Measurements from ENCODE around the gene STK10.

DNA sequence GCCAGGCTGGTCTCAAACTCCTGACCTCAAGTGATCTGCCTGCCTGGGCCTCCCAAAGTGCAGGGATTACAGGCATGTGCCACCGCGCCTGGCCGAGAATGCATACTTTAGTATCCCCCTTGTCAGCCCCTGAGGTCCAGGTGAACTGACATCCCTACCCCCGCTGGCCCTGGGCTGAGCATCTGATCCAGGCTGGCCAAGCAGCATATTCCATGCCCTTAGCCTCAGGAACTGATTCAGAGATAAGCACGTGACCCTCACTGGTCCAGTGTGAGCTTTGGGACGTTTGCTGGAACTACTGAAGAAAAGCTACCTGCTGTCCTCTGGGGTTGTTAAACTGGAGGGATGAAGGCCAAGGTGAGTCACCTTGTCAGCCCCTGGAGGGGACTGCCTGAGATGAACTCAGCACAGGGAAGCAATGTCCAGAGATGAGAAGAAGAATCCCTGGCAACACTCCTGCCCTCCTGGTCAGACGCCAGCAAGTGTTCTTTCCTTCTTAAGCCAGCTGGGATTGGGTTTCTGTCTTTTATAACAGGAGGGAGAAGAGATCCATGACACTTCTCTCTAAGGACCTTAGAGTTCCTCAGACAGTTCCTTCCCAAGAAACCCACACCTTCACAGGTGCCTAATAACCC is 122.5 kb downstream of the STK10 start:
- TF ChIP-seq, protein P1, sequence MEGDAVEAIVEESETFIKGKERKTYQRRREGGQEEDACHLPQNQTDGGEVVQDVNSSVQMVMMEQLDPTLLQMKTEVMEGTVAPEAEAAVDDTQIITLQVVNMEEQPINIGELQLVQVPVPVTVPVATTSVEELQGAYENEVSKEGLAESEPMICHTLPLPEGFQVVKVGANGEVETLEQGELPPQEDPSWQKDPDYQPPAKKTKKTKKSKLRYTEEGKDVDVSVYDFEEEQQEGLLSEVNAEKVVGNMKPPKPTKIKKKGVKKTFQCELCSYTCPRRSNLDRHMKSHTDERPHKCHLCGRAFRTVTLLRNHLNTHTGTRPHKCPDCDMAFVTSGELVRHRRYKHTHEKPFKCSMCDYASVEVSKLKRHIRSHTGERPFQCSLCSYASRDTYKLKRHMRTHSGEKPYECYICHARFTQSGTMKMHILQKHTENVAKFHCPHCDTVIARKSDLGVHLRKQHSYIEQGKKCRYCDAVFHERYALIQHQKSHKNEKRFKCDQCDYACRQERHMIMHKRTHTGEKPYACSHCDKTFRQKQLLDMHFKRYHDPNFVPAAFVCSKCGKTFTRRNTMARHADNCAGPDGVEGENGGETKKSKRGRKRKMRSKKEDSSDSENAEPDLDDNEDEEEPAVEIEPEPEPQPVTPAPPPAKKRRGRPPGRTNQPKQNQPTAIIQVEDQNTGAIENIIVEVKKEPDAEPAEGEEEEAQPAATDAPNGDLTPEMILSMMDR (optimal IDR thresholded peaks at IDR 0.05 in 1 of 3, IDR thresholded peaks at IDR 0.05 in 1 of 3, conservative IDR thresholded peaks at IDR 0.05 in 1 of 3; ENCODE audit: extremely low read depth in 1 of 3, insufficient read depth in 2 of 3, low read length in 3 of 3): no peak
- TF ChIP-seq EZH2 (IDR thresholded peaks at IDR 0.05; ENCODE audit: low read length): no peak
